ENCODE results near the gene MYO3B.
A peak's percentile ranks its signal among the peaks of the same experiment; 100 is the strongest.

Gene MYO3B

GRCh38 chr2:170530803-170531564 lies 353.0 kb downstream of the MYO3B start:
- POLR2A ChIA-PET: interaction anchor here (1.0 to 1.1 kb wide), 2 partner anchors 184 to 286 kb away, joined by 4 read pairs; partner anchors contain the start of genes GAD1 and SP5
- Histone ChIP-seq H3K4me1 (ENCODE audit: control insufficient read depth, insufficient read depth, low read length) (peaks cover 13% of the 10 kb centered on the region), H3K9me3 (ENCODE audit: control insufficient read depth, insufficient read depth, low read depth, low read length) (no peaks in the 10 kb centered on the region), H3K4me3 (ENCODE audit: low read depth, low read length) (no peak overlapping the region), H3K36me3 (ENCODE audit: control insufficient read depth in 2 of 2, insufficient read depth in 1 of 2, low read length in 2 of 2) (no peaks in the 10 kb centered on the region), H3K27ac (ENCODE audit: extremely low read depth, low read depth, low read length) (peak overlapping the region; percentile 34; the same call in 1 of the 2 replicates)
- CTCF ChIA-PET: interaction anchor here (0.6 to 1.2 kb wide), 4 partner anchors 10 to 555 kb away, joined by 3 to 7 read pairs (median 4); no protein-coding TSS in a partner anchor
- peak; percentile 31; the same call in 1 of the 2 replicates for TF ChIP-seq ZNF341 (tag by site-specific recombination; IDR thresholded peaks at IDR 0.05; ENCODE audit: low read depth)
- no peak for TF ChIP-seq ZNF513 (tag by site-specific recombination; IDR thresholded peaks at IDR 0.05)

GRCh38 chr2:170531876-170532275 lies 353.9 kb downstream of the MYO3B start:
- ChIA-PET CTCF (no interaction called here), POLR2A (no interaction called here)
- H3K4me3 ChIP-seq (ENCODE audit: low read depth, low read length): no peak overlapping the region
- no peaks in the 10 kb centered on the region for H3K9me3 ChIP-seq (ENCODE audit: control insufficient read depth, insufficient read depth, low read depth, low read length)
- TF ChIP-seq ZNF19 (tag by site-specific recombination; IDR thresholded peaks at IDR 0.05; ENCODE audit: low read depth) (no peak), ZNF37A (tag by site-specific recombination; IDR thresholded peaks at IDR 0.05) (no peak), ZNF184 (tag by site-specific recombination; IDR thresholded peaks at IDR 0.05) (no peak), ZNF544 (tag by site-specific recombination; IDR thresholded peaks at IDR 0.05) (no peak), SCRT1 (tag by site-specific recombination; IDR thresholded peaks at IDR 0.05; ENCODE audit: borderline replicate concordance) (no peak), ZNF280C (tag by site-specific recombination; IDR thresholded peaks at IDR 0.05) (no peak), ZBTB11 (tag by site-specific recombination; conservative IDR thresholded peaks at IDR 0.05; ENCODE audit: low read depth) (no peak)
- no peaks in the 10 kb centered on the region for H3K36me3 ChIP-seq (ENCODE audit: control insufficient read depth in 2 of 2, insufficient read depth in 1 of 2, low read length in 2 of 2)
- H3K27ac ChIP-seq (ENCODE audit: extremely low read depth, low read depth, low read length): no peak overlapping the region
- peaks cover 13% of the 10 kb centered on the region for H3K4me1 ChIP-seq (ENCODE audit: control insufficient read depth, insufficient read depth, low read length)

GRCh38 chr2:170533156-170533555 lies 355.2 kb downstream of the MYO3B start:
- Histone ChIP-seq H3K27ac (ENCODE audit: extremely low read depth, low read depth, low read length) (no peak overlapping the region), H3K4me1 (ENCODE audit: control insufficient read depth, insufficient read depth, low read length) (peaks cover 13% of the 10 kb centered on the region), H3K9me3 (ENCODE audit: control insufficient read depth, insufficient read depth, low read depth, low read length) (no peaks in the 10 kb centered on the region), H3K36me3 (ENCODE audit: control insufficient read depth in 2 of 2, insufficient read depth in 1 of 2, low read length in 2 of 2) (no peaks in the 10 kb centered on the region), H3K4me3 (ENCODE audit: low read depth, low read length) (no peak overlapping the region)
- POLR2A ChIA-PET: no interaction called here
- TF ChIP-seq ZNF157 (tag by site-specific recombination; IDR thresholded peaks at IDR 0.05): no peak
- CTCF ChIA-PET: no interaction called here

Data from HEK293 (cell line).